GM12878 (cell line): Measurements from ENCODE around the gene IL27RA. TPM values are rescaled to one million over a fixed set of nuclear protein-coding genes. Genes with fewer than 3 reads are reported as not detected.

Source experiments
- CHD4 ChIP-seq: fragments of 200-600 bp; sonication (generic); IDR thresholded peaks from 2 replicates; pipeline ENCODE4 v1.6.1; 2016; ENCODE audit warnings: mild to moderate bottlenecking
- HDGF ChIP-seq: fragments of 450-650 bp; IDR thresholded peaks from 2 replicates; pipeline ENCODE4 v1.6.1; 2016; ENCODE audit warnings: antibody characterized with exemption
- NFXL1 ChIP-seq: fragments of 450-650 bp; IDR thresholded peaks from 2 replicates; pipeline ENCODE4 v1.6.1; 2017; ENCODE audit warnings: antibody characterized with exemption, mild to moderate bottlenecking, borderline replicate concordance
- NFYB ChIP-seq: IDR thresholded peaks from 2 replicates; pipeline ENCODE4 v1.6.1; 2011; ENCODE audit warnings: low read depth, mild to moderate bottlenecking, low read length, improper control_type of control experiment, moderate library complexity; ENCODE audit not compliant: insufficient read depth
- SIX5 ChIP-seq: IDR thresholded peaks from 2 replicates; pipeline ENCODE4 v1.6.1; 2011; ENCODE audit warnings: mild to moderate bottlenecking, low read depth, low read length, moderate library complexity; ENCODE audit not compliant: severe bottlenecking
- SMARCA5 ChIP-seq: fragments of 450-650 bp; IDR thresholded peaks from 2 replicates; pipeline ENCODE4 v1.6.1; 2017; ENCODE audit warnings: mild to moderate bottlenecking
- SRF ChIP-seq, 2 experiments: IDR thresholded peaks; 2 replicates each; pipeline ENCODE4 v1.6.1; 2011; ENCODE audit warnings: low read depth in 2 of 2, low read length in 2 of 2, mild to moderate bottlenecking in 1 of 2, moderate library complexity in 1 of 2
- TBL1XR1 ChIP-seq: IDR thresholded peaks from 2 replicates; pipeline ENCODE4 v1.6.1; 2012; ENCODE audit warnings: low read depth, low read length, improper control_type of control experiment
- USF1 ChIP-seq: IDR thresholded peaks from 2 replicates; pipeline ENCODE4 v1.6.1; 2011; ENCODE audit warnings: borderline replicate concordance, low read depth, mild to moderate bottlenecking, moderate library complexity, mixed read lengths, low read length; ENCODE audit not compliant: insufficient read depth; ENCODE audit errors: extremely low read length
- ZSCAN29 ChIP-seq: fragments of 450-650 bp; IDR thresholded peaks from 2 replicates; pipeline ENCODE4 v1.6.1; 2017; ENCODE audit warnings: mild to moderate bottlenecking, moderate library complexity
- polyA plus RNA-seq, 11 experiments: library from polyadenylated mRNA; depleted of rRNA in 4 of 11; unstranded in 6 of 11; stranded (reverse) in 5 of 11; fragments of >200 nt; fragmentation: Nextera tagmentation in 4 of 11; fragmentation: Illumina TruSeq in 1 of 11; extraction: Ambion mirVana in 4 of 11; extraction: Trizol in 1 of 11; gene quantifications; 1 replicate in 1 of 11; 2 replicates in 10 of 11; pipeline versions ENCODE4 v1.2.1 to v1.2.3, GENCODE V29; 2011 to 2016; ENCODE audit warnings: inconsistent platforms in 2 of 11, missing spikeins in 2 of 11, low read depth in 1 of 11
- total RNA-seq, 4 experiments: library from RNA; depleted of rRNA in 3 of 4; stranded (reverse); fragments of >200 nt in 3 of 4; fragmentation: Illumina TruSeq in 1 of 4; extraction: Trizol in 1 of 4; gene quantifications; 2 replicates each; pipeline versions ENCODE4 v1.2.1 to v1.2.3, GENCODE V29; 2013 to 2021
- TF ChIP-seq, protein P1 (sequence below): fragments of 450-650 bp; IDR thresholded peaks from 2 replicates; pipeline ENCODE4 v1.6.1; 2016; ENCODE audit warnings: mild to moderate bottlenecking
- TF ChIP-seq, protein P2 (sequence below): IDR thresholded peaks from 2 replicates; pipeline ENCODE4 v1.6.1; 2011; ENCODE audit warnings: low read depth, low read length, improper control_type of control experiment, borderline replicate concordance
- TF ChIP-seq, protein P3 (sequence below): fragments of 450-650 bp; IDR thresholded peaks from 2 replicates; pipeline ENCODE4 v1.6.1; 2017; ENCODE audit warnings: mild to moderate bottlenecking, moderate library complexity
- TF ChIP-seq, protein P4 (sequence below): fragments of 150-350 bp; IDR thresholded peaks from 2 replicates; pipeline ENCODE4 v1.6.1; 2016; ENCODE audit warnings: low read depth, low read length

The IL27RA gene
- total and polyA plus RNA-seq, 10 of the 15 experiments (the other 5 are each of a cell fraction or from before 2014, with no cell fraction given): 8.4 to 63.5 (median 41.2) TPM

DNA sequence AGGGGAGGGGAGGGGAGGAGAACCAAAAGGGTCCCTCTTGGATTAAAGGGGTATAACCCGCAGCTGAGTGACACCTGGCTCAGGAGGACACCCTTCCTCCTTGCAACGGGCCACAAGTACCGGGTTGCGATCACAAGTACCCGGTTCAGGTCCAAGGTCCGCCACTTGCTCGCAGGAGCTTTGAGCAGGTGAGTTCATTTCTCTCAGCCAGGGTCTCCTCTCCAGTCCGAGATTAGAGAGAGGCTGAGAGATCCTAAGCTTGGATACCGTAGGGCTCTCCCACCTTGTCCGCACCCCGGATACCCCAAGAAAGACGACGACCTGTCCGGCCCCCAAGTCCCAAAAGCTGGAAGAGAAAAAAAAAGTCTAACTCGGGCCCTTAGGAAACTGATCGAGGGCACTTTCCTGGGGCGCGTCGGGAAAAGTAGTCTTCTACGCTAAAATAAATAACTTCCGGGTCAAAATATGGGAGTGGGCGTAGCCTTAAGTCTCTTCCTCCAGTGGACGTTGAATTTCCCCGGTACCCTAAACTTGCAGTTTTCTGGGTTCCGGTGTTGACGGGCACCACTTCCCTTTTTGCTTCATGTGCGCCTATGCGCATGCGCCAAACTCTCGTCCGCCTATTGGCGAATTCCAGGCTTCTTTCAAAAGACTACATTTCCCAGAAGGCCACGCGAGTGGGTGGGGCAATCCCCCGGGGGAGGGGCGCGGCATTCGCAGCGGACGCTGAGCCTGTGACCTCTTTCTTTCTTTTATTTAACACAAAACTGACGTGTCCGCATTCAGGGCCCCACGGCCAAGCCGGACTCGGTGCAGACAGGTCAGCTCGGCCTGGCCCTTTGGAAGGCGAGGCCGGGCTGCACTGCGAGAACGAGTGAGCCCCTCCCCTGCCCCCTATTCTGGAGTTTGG lies 49.6 kb downstream of the IL27RA start (continued):
- TF ChIP-seq SMARCA5 (no peak; the same call in 1 of the 2 replicates), USF1 (no peak), NFYB (peak; percentile 52; the same call in 1 of the 2 replicates), CHD4 (no peak), HDGF (no peak; the same call in 1 of the 2 replicates), TBL1XR1 (no peak), ZSCAN29 (no peak), NFXL1 (no peak), SRF (IDR thresholded peaks at IDR 0.05; ENCODE audit: low read depth in 2 of 2, low read length in 2 of 2) (peak in 1 of 2 experiments; percentile 5; a peak in 1 of 4 replicates), SIX5 (peak; percentile 89)
- TF ChIP-seq, protein P1, sequence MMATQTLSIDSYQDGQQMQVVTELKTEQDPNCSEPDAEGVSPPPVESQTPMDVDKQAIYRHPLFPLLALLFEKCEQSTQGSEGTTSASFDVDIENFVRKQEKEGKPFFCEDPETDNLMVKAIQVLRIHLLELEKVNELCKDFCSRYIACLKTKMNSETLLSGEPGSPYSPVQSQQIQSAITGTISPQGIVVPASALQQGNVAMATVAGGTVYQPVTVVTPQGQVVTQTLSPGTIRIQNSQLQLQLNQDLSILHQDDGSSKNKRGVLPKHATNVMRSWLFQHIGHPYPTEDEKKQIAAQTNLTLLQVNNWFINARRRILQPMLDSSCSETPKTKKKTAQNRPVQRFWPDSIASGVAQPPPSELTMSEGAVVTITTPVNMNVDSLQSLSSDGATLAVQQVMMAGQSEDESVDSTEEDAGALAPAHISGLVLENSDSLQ: peak; percentile 67
- TF ChIP-seq, protein P2, sequence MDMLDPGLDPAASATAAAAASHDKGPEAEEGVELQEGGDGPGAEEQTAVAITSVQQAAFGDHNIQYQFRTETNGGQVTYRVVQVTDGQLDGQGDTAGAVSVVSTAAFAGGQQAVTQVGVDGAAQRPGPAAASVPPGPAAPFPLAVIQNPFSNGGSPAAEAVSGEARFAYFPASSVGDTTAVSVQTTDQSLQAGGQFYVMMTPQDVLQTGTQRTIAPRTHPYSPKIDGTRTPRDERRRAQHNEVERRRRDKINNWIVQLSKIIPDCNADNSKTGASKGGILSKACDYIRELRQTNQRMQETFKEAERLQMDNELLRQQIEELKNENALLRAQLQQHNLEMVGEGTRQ: no peak
- TF ChIP-seq, protein P3, sequence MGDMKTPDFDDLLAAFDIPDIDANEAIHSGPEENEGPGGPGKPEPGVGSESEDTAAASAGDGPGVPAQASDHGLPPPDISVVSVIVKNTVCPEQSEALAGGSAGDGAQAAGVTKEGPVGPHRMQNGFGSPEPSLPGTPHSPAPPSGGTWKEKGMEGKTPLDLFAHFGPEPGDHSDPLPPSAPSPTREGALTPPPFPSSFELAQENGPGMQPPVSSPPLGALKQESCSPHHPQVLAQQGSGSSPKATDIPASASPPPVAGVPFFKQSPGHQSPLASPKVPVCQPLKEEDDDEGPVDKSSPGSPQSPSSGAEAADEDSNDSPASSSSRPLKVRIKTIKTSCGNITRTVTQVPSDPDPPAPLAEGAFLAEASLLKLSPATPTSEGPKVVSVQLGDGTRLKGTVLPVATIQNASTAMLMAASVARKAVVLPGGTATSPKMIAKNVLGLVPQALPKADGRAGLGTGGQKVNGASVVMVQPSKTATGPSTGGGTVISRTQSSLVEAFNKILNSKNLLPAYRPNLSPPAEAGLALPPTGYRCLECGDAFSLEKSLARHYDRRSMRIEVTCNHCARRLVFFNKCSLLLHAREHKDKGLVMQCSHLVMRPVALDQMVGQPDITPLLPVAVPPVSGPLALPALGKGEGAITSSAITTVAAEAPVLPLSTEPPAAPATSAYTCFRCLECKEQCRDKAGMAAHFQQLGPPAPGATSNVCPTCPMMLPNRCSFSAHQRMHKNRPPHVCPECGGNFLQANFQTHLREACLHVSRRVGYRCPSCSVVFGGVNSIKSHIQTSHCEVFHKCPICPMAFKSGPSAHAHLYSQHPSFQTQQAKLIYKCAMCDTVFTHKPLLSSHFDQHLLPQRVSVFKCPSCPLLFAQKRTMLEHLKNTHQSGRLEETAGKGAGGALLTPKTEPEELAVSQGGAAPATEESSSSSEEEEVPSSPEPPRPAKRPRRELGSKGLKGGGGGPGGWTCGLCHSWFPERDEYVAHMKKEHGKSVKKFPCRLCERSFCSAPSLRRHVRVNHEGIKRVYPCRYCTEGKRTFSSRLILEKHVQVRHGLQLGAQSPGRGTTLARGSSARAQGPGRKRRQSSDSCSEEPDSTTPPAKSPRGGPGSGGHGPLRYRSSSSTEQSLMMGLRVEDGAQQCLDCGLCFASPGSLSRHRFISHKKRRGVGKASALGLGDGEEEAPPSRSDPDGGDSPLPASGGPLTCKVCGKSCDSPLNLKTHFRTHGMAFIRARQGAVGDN: peak; percentile 58
- TF ChIP-seq, protein P4, sequence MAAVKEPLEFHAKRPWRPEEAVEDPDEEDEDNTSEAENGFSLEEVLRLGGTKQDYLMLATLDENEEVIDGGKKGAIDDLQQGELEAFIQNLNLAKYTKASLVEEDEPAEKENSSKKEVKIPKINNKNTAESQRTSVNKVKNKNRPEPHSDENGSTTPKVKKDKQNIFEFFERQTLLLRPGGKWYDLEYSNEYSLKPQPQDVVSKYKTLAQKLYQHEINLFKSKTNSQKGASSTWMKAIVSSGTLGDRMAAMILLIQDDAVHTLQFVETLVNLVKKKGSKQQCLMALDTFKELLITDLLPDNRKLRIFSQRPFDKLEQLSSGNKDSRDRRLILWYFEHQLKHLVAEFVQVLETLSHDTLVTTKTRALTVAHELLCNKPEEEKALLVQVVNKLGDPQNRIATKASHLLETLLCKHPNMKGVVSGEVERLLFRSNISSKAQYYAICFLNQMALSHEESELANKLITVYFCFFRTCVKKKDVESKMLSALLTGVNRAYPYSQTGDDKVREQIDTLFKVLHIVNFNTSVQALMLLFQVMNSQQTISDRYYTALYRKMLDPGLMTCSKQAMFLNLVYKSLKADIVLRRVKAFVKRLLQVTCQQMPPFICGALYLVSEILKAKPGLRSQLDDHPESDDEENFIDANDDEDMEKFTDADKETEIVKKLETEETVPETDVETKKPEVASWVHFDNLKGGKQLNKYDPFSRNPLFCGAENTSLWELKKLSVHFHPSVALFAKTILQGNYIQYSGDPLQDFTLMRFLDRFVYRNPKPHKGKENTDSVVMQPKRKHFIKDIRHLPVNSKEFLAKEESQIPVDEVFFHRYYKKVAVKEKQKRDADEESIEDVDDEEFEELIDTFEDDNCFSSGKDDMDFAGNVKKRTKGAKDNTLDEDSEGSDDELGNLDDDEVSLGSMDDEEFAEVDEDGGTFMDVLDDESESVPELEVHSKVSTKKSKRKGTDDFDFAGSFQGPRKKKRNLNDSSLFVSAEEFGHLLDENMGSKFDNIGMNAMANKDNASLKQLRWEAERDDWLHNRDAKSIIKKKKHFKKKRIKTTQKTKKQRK: no peak
